CD4-positive, alpha-beta T cell treated with Interleukin-2 at 100 ng/mL for 4 hours (primary cell): ENCODE data around the gene TRMO.
"Not testable (repeated sequence)": the region's sequence is repeated elsewhere in the genome, so short reads cannot be mapped to it uniquely, and the experiment has no call there.

Experiments
- DNase-seq: peaks from one replicate; pipeline ENCODE4 v3.0.0-alpha.2; 2020; ENCODE audit warnings: low spot score

The TRMO gene

GRCh38 chr9:97921959-97922724 is at the start of gene TRMO:
TSS of gene TRMO (minus strand) at chr9:97922500. CDS start at chr9:97922493, 7 bp downstream.
- DNase-seq: peak; percentile 97

GRCh38 chr9:97970165-97970564 is 47.9 kb upstream of the TRMO start:
- no peak for DNase-seq

GRCh38 chr9:97969014-97969413 is 46.7 kb upstream of the TRMO start:
- DNase-seq: no peak

DNA sequence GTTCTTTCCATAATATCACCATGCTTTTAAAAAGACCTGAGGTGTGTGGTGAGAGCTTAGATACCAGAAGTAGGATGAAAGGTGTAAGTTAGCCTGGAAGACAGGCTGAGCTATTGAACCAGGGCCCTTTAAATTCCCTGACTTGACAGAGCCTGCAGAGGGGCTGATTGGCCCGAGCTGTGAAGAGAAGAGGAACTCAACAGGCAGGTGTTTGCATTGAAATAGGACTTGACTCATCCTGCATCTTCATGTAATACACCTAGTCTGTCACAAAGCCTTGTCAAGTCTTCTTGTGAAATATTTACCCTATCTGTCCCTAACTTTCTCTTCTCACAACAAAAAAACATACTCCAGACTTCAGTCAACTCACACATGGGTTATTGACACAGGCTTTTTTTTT is 44.2 kb upstream of the TRMO start:
- no peak for DNase-seq

GRCh38 chr9:97964901-97965300 is 42.6 kb upstream of the TRMO start:
- DNase-seq: no peak

DNA sequence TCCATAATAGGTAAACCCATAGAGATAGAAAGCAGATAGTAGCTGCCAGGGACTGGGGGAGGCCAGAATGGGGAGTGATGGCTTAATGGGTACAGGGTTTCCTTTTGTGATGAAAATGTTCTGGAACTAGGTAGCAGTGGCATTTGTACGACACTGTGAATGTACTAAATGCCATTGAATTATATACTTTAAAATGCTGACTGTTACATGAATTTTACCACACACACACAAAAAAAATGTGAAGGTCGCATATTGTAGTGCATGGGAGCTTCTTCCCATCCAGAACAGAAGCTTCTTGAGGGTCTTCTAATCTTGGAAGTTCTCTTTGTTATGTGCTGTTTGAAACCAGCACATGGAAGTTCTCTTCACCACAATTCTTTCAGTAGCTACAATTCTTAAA is 40.9 kb upstream of the TRMO start:
- DNase-seq: no peak

DNA sequence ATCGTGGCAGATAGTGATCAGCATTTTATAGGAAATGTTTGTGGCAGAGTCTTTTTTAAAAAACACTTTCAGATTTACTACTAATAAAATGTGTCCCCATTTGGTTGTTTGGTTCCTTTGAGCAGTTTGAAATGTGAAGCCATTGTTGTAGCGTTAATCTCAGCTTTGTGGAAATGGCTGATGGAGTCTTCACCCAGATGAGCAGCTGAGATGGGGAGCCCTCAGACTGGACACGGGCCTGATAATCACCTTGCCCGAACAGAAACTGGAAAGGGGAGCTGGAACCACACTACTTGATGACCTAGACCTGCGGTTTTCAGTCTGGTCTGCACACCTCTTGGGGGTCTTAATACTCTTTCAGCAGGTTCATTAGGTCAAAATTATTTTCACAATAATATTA is 40.3 kb upstream of the TRMO start:
- DNase-seq: no peak

DNA sequence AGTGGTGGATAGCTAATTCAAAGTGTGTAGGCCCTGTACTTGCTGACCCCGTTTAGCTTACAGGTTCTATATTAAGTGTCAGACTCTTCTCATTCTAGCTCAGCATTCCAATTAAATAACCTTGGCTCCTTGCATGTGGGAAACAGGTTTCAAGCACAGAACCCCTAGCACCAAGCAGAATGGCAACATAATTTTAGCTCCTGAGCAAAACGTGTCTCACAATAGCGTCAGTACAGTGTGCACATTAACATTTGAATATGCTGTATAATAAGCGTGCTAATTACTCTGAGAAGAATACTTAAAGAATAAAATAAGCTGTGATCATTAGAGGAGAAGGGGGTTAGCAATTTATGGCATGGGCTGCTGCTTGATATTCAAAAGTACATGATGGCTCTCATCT is 39.8 kb upstream of the TRMO start:
- DNase-seq: no peak

GRCh38 chr9:97961361-97961760 is 39.1 kb upstream of the TRMO start:
- DNase-seq: no peak

- not testable (repeated sequence) for DNase-seq
Measured at GRCh38 chr9:97960678-97961328, 38.5 kb upstream of the TRMO start.

DNA sequence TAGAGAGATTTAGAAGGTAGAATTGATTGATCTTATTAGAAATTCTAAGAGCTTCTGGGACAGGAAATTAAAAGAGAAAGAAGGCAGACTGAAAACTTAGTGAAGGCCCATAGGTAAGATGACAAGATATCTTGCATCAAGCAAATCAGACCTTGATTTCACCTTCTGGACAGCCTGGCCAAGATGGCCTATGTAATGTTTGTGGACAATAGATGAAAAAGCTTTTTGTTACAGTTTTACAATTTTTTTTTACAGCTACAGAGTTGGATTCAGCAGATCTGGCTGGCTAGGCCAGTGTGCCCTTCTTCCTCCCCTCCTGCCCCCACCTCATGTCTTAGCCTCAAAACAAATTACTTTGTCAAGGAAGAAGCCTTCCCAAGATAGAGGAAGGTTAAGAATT is 37.3 kb upstream of the TRMO start:
- DNase-seq: no peak

- DNase-seq: no peak
Measured at GRCh38 chr9:97958812-97959511, 36.7 kb upstream of the TRMO start.

- DNase-seq: no peak
Measured at GRCh38 chr9:97956331-97956730, 34.0 kb upstream of the TRMO start.

GRCh38 chr9:97954550-97954989 is 32.3 kb upstream of the TRMO start:
- DNase-seq: peak; percentile 72

- DNase-seq: not testable (repeated sequence)
Measured at GRCh38 chr9:97950873-97951272, 28.6 kb upstream of the TRMO start.

GRCh38 chr9:97947094-97947493 is 24.8 kb upstream of the TRMO start:
- DNase-seq: not testable (repeated sequence)

GRCh38 chr9:97945470-97945869 is 23.2 kb upstream of the TRMO start:
- DNase-seq: not testable (repeated sequence)

DNA sequence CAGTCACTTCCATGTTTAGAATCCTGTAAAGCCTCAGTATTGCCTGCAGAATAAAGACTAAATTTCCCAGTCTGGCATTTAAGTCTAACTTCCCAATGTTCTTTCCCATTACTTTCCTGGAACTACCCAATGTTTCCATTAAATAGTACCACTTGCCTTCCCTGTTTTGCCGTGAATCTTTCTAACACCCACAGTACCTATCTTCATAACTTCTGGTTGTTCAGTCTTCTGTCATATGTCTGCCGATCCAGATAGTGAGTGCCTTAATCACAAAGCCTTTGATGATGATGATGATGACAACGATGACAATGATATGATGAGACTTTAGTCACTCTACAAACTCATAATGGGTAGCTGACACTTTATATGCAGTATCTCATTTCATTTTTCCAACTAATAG is 22.3 kb upstream of the TRMO start:
- no peak for DNase-seq

GRCh38 chr9:97943308-97943855 is 21.1 kb upstream of the TRMO start:
- no peak for DNase-seq

DNA sequence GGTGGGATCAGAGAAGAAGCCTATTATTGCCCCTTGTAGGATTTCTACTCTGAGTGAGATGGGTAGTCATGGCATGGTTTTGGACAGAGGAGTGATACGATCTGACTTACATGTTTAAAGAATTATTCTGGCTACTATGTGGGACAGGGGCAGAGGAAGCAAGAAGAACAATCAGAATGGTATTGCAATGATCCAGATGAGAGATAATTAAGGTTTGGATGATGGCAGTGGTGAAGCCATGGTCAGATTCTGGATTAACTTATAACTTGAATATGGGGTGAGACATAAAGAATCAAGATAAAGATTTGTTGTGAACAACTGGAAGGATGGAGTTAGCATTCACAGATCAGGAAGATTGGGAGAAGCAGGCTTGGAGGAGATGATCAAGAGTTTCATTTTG is 19.0 kb upstream of the TRMO start:
- no peak for DNase-seq

DNA sequence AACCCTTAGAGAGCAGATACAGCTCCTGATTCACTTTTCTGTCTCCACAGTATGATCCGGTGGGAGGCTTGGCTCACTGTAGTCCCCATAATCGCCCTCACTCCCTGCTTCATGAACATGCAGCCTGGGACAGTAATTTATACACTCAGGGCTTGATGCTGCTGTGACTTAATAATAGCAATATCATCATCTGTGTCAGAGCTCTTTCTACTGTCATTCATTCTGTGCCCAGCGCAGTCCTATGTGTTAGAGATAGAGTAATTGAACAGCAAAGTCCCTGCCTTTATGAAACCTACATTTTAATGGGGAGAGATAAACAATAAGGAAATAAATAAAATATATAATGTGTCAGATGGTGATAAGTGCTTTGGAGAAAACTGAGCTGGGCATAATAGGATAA is 18.4 kb upstream of the TRMO start:
- DNase-seq: no peak

GRCh38 chr9:97940233-97940632 is 17.9 kb upstream of the TRMO start:
- no peak for DNase-seq
